Liver (tissue), 9 donors: Measurements from ENCODE around the gene INSYN1. TPM values are rescaled to one million over a fixed set of nuclear protein-coding genes. Genes with fewer than 3 reads are reported as not detected.

Experiments used
- DNase-seq: peaks from one replicate; pipeline ENCODE4 v3.0.0-alpha.2; 2017; ENCODE audit warnings: low spot score
- H3K27ac ChIP-seq, 2 donors: one replicate each; pipeline ENCODE4 v1.7.0; 2013; ENCODE audit warnings: inconsistent platforms in 2 of 2, low read length in 2 of 2, control low read depth in 1 of 2, low read depth in 1 of 2, mild to moderate bottlenecking in 1 of 2
- H3K27me3 ChIP-seq, 4 donors: one replicate each; pipeline versions ENCODE4 v1.6.1 to v1.7.0; 2013; ENCODE audit warnings: low read length in 3 of 4, inconsistent platforms in 1 of 4, mild to moderate bottlenecking in 1 of 4, moderate library complexity in 1 of 4; ENCODE audit not compliant: control insufficient read depth in 4 of 4, insufficient read depth in 4 of 4
- H3K36me3 ChIP-seq, 4 donors: one replicate each; pipeline versions ENCODE4 v1.6.1 to v1.7.0; 2013; ENCODE audit warnings: low read length in 3 of 4, mild to moderate bottlenecking in 3 of 4, low read depth in 1 of 4, moderate library complexity in 1 of 4; ENCODE audit not compliant: control insufficient read depth in 4 of 4, insufficient read depth in 3 of 4
- H3K4me1 ChIP-seq, 4 donors: one replicate each; pipeline versions ENCODE4 v1.6.1 to v1.7.0; 2013; ENCODE audit warnings: low read length in 3 of 4, mild to moderate bottlenecking in 3 of 4, moderate library complexity in 1 of 4; ENCODE audit not compliant: control insufficient read depth in 4 of 4, insufficient read depth in 4 of 4
- H3K4me3 ChIP-seq, 3 donors: one replicate each; pipeline versions ENCODE4 v1.6.1 to v1.7.0; 2013; ENCODE audit warnings: low read length in 3 of 3, control low read depth in 1 of 3, low read depth in 1 of 3, mild to moderate bottlenecking in 1 of 3
- H3K9ac ChIP-seq, 2 donors: one replicate each; pipeline ENCODE4 v1.7.0; 2013; ENCODE audit warnings: low read length in 2 of 2, mild to moderate bottlenecking in 2 of 2, moderate library complexity in 2 of 2, control low read depth in 1 of 2, low read depth in 1 of 2
- H3K9me3 ChIP-seq, 4 donors: one replicate each; pipeline versions ENCODE4 v1.6.1 to v1.7.0; 2013; ENCODE audit warnings: low read length in 3 of 4; ENCODE audit not compliant: control insufficient read depth in 4 of 4
- FOXA1 ChIP-seq: IDR thresholded peaks from 2 replicates; pipeline ENCODE4 v1.6.1; 2016; ENCODE audit warnings: antibody characterized with exemption
- FOXA2 ChIP-seq: IDR thresholded peaks from 2 replicates; pipeline ENCODE4 v1.6.1; 2016; ENCODE audit warnings: antibody characterized with exemption
- GABPA ChIP-seq, 2 donors: IDR thresholded peaks in 1 of 2; conservative IDR thresholded peaks in 1 of 2; 2 replicates each; pipeline ENCODE4 v1.6.1; 2016; ENCODE audit warnings: antibody characterized with exemption in 2 of 2, mild to moderate bottlenecking in 1 of 2, moderate library complexity in 1 of 2
- HNF4A ChIP-seq, 2 donors: conservative IDR thresholded peaks; 2 replicates each; pipeline ENCODE4 v1.6.1; 2016; ENCODE audit warnings: antibody characterized with exemption in 2 of 2, mild to moderate bottlenecking in 2 of 2
- HNF4G ChIP-seq: IDR thresholded peaks from 2 replicates; pipeline ENCODE4 v1.6.1; 2016; ENCODE audit warnings: antibody characterized with exemption
- JUND ChIP-seq, 2 donors: IDR thresholded peaks; 2 replicates each; pipeline ENCODE4 v1.6.1; 2016; ENCODE audit warnings: antibody characterized with exemption in 2 of 2
- MAX ChIP-seq: IDR thresholded peaks from 2 replicates; pipeline ENCODE4 v1.6.1; 2016; ENCODE audit warnings: antibody characterized with exemption
- NR2F2 ChIP-seq: IDR thresholded peaks from 2 replicates; pipeline ENCODE4 v1.6.1; 2016; ENCODE audit warnings: antibody characterized with exemption
- RXRA ChIP-seq, 2 donors: IDR thresholded peaks; 2 replicates each; pipeline ENCODE4 v1.6.1; 2017 to 2018; ENCODE audit warnings: antibody characterized with exemption in 2 of 2, mild to moderate bottlenecking in 1 of 2
- SP1 ChIP-seq: IDR thresholded peaks from 2 replicates; pipeline ENCODE4 v1.6.1; 2018; ENCODE audit warnings: antibody characterized with exemption, mild to moderate bottlenecking
- TAF1 ChIP-seq: conservative IDR thresholded peaks from 2 replicates; pipeline ENCODE4 v1.6.1; 2016; ENCODE audit warnings: antibody characterized with exemption, mild to moderate bottlenecking
- WGBS: extraction: QIAGEN DNeasy Blood & Tissue Kit; methylation state at CpG from one replicate; pipeline ENCODE4 v1.1.7; 2013; 5-methylcytosine and 5-hydroxymethylcytosine counted together
- polyA plus RNA-seq, 2 donors: library from polyadenylated mRNA; stranded (reverse) in 1 of 2; unstranded in 1 of 2; fragments of 200-250 nt in 1 of 2; fragments of >200 nt in 1 of 2; fragmentation: Nextera tagmentation in 1 of 2; extraction: Ambion mirVana in 1 of 2; gene quantifications; one replicate each; pipeline versions ENCODE4 v1.2.1 to v1.2.3, GENCODE V29; 2013 to 2015
- total RNA-seq, 2 donors: library from RNA; depleted of rRNA; stranded (reverse); fragments of >200 nt; gene quantifications; one replicate each; pipeline ENCODE4 v1.2.3, GENCODE V29; 2014
- TF ChIP-seq, protein P1 (sequence below): IDR thresholded peaks from 2 replicates; pipeline ENCODE4 v1.6.1; 2016; ENCODE audit warnings: antibody characterized with exemption
- TF ChIP-seq, protein P2 (sequence below): fragments of 150-350 bp; IDR thresholded peaks from 2 replicates; pipeline ENCODE4 v1.5.1; 2017; ENCODE audit warnings: improper control_type of control experiment, low read depth, low read length; ENCODE audit not compliant: missing input control
- donor health status: healthy.
- donor health status: healthy.
- donor health status: healthy.
- donor health status: healthy.
- donor health status: healthy.

INSYN1 gene
- total and polyA plus RNA-seq, 4 donors, result 0.16 to 0.37 (median 0.25) TPM; not detected in 1

- H3K9ac ChIP-seq, result no peak overlapping the region
Measured at GRCh38 chr15:73695773-73696640, 57.1 kb downstream of the INSYN1 start.

DNA sequence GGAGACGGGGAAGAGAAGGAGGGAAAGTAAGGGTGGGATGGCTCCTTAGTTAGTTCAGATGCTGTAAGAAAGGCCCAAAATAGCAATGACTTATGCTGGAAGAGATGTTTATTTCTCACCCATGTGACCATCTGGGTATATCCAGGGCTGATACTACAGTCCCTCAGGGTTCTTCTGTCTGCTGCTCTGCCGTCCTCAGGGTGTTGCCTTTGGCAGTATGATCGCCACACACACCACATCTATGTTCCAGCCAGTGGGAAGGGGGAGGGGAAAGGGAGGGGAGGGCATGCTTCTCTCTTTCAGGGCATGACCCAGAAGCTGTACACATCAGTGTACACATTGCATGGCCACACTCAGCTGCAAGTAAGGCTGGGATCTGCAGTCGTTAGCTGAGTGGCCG lies 58.7 kb downstream of the INSYN1 start:
- WGBS, result 41% methylated on average over 5 of the region's 5 CpGs
- TF ChIP-seq, protein P1, sequence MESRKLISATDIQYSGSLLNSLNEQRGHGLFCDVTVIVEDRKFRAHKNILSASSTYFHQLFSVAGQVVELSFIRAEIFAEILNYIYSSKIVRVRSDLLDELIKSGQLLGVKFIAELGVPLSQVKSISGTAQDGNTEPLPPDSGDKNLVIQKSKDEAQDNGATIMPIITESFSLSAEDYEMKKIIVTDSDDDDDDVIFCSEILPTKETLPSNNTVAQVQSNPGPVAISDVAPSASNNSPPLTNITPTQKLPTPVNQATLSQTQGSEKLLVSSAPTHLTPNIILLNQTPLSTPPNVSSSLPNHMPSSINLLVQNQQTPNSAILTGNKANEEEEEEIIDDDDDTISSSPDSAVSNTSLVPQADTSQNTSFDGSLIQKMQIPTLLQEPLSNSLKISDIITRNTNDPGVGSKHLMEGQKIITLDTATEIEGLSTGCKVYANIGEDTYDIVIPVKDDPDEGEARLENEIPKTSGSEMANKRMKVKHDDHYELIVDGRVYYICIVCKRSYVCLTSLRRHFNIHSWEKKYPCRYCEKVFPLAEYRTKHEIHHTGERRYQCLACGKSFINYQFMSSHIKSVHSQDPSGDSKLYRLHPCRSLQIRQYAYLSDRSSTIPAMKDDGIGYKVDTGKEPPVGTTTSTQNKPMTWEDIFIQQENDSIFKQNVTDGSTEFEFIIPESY, result no peak
- TF ChIP-seq FOXA2, result peak; percentile 18
- no peak for TF ChIP-seq GABPA (IDR thresholded peaks at IDR 0.05 in 1 of 2, conservative IDR thresholded peaks at IDR 0.05 in 1 of 2)
- TF ChIP-seq HNF4A (conservative IDR thresholded peaks at IDR 0.05), result no peak
- Histone ChIP-seq H3K9ac (no peak overlapping the region), H3K4me1 (peaks cover 4 to 29% (median 22%) of the 10 kb centered on the region in 4 donors), H3K27ac (no peak overlapping the region), H3K4me3 (no peak overlapping the region), H3K9me3 (no peaks in the 10 kb centered on the region), H3K27me3 (no peaks in the 10 kb centered on the region), H3K36me3 (peaks cover 0 to 3% (median 0%) of the 10 kb centered on the region in 4 donors)
- no peak for DNase-seq

More at GRCh38 chr15:73695773-73696640, 57.1 kb downstream of the INSYN1 start:
- H3K4me3 ChIP-seq, result no peak overlapping the region
- no peak for DNase-seq
- no peak for TF ChIP-seq HNF4G
- TF ChIP-seq, protein P2, sequence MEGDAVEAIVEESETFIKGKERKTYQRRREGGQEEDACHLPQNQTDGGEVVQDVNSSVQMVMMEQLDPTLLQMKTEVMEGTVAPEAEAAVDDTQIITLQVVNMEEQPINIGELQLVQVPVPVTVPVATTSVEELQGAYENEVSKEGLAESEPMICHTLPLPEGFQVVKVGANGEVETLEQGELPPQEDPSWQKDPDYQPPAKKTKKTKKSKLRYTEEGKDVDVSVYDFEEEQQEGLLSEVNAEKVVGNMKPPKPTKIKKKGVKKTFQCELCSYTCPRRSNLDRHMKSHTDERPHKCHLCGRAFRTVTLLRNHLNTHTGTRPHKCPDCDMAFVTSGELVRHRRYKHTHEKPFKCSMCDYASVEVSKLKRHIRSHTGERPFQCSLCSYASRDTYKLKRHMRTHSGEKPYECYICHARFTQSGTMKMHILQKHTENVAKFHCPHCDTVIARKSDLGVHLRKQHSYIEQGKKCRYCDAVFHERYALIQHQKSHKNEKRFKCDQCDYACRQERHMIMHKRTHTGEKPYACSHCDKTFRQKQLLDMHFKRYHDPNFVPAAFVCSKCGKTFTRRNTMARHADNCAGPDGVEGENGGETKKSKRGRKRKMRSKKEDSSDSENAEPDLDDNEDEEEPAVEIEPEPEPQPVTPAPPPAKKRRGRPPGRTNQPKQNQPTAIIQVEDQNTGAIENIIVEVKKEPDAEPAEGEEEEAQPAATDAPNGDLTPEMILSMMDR, result no peak
- TF ChIP-seq FOXA1, result no peak
- no peak for TF ChIP-seq NR2F2
- no peak for TF ChIP-seq TAF1
- H3K36me3 ChIP-seq, result no peaks in the 10 kb centered on the region
- H3K4me1 ChIP-seq, result peaks cover 4 to 29% (median 20%) of the 10 kb centered on the region in 4 donors
- WGBS, result 82% methylated on average over 16 of the region's 16 CpGs
- H3K9me3 ChIP-seq, result no peaks in the 10 kb centered on the region
- no peak overlapping the region for H3K27ac ChIP-seq
- H3K27me3 ChIP-seq, result no peaks in the 10 kb centered on the region

GRCh38 chr15:73691396-73691795 lies 61.8 kb downstream of the INSYN1 start:
- Histone ChIP-seq H3K9me3 (no peaks in the 10 kb centered on the region), H3K4me1 (peaks cover 10 to 34% (median 18%) of the 10 kb centered on the region in 4 donors), H3K27me3 (no peaks in the 10 kb centered on the region), H3K9ac (no peak overlapping the region), H3K4me3 (no peak overlapping the region), H3K36me3 (peaks cover 0 to 3% (median 0%) of the 10 kb centered on the region in 4 donors), H3K27ac (no peak overlapping the region)
- no peak for DNase-seq
- 72% methylated on average over 6 of the region's 6 CpGs for WGBS
- TF ChIP-seq, protein P2, result no peak
- no peak for TF ChIP-seq MAX
- TF ChIP-seq TAF1, result no peak
- TF ChIP-seq FOXA2, result no peak
- TF ChIP-seq JUND (IDR thresholded peaks at IDR 0.05), result no peak
- no peak for TF ChIP-seq HNF4A (conservative IDR thresholded peaks at IDR 0.05)
- no peak for TF ChIP-seq GABPA (IDR thresholded peaks at IDR 0.05 in 1 of 2, conservative IDR thresholded peaks at IDR 0.05 in 1 of 2)
- TF ChIP-seq SP1, result no peak
- TF ChIP-seq RXRA (IDR thresholded peaks at IDR 0.05), result no peak
